ENCODE data around the gene MYL7. TPM values are rescaled to one million over a fixed set of nuclear protein-coding genes. Genes with fewer than 3 reads are reported as not detected.

Gene MYL7
- total RNA-seq, 1 experiment from 2014 or later: not detected

DNA sequence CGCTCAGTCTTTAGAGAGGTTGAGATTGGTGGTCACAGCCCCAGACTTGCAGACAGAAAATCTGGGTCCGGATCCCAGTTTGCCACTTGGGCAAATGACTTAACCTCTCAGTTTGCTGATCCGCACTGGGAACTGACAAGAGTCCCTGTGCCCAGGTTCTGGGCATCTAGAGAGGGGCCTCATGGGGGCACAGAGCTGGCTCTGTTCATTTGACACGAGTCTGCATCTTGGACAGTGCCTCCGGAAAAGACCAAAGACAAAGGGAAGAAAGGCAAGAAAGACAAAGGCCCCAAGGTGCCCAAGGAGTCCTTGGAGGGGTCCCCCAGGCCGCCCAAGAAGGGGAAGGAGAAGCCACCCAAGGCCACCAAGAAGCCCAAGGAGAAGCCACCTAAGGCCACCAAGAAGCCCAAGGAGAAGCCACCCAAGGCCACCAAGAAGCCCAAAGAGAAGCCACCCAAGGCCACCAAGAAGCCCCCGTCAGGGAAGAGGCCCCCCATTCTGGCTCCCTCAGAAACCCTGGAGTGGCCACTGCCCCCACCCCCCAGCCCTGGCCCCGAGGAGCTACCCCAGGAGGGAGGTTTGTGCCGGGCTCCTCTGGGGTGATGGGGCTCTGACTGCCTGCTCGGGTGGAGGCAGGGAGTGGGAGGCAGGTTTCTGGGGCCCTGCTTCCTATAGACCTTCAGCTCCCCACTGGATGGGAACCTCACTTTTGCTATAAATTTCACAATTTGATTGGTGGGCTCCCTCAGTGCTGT lies 34.6 kb downstream of the MYL7 start:
- Histone ChIP-seq H3K4me1 (ENCODE audit: control insufficient read depth, insufficient read depth, low read length) (no peaks in the 10 kb centered on the region), H3K4me3 (ENCODE audit: low read depth in 2 of 2, low read length in 2 of 2) (no peak overlapping the region; a peak in 1 of 4 replicates), H3K27me3 (ENCODE audit: control insufficient read depth, insufficient read depth, low read length) (no peaks in the 10 kb centered on the region), H3K9me3 (ENCODE audit: control insufficient read depth, insufficient read depth, low read depth, low read length) (no peaks in the 10 kb centered on the region), H3K36me3 (ENCODE audit: control insufficient read depth, insufficient read depth, low read length) (no peaks in the 10 kb centered on the region), H3K27ac (ENCODE audit: low read length) (no peak overlapping the region)
- TF ChIP-seq TCF7L2 (IDR thresholded peaks at IDR 0.05; ENCODE audit: low read depth, low read length): no peak
- no peak for TF ChIP-seq CTCF (IDR thresholded peaks at IDR 0.05)
- TF ChIP-seq, protein P1, sequence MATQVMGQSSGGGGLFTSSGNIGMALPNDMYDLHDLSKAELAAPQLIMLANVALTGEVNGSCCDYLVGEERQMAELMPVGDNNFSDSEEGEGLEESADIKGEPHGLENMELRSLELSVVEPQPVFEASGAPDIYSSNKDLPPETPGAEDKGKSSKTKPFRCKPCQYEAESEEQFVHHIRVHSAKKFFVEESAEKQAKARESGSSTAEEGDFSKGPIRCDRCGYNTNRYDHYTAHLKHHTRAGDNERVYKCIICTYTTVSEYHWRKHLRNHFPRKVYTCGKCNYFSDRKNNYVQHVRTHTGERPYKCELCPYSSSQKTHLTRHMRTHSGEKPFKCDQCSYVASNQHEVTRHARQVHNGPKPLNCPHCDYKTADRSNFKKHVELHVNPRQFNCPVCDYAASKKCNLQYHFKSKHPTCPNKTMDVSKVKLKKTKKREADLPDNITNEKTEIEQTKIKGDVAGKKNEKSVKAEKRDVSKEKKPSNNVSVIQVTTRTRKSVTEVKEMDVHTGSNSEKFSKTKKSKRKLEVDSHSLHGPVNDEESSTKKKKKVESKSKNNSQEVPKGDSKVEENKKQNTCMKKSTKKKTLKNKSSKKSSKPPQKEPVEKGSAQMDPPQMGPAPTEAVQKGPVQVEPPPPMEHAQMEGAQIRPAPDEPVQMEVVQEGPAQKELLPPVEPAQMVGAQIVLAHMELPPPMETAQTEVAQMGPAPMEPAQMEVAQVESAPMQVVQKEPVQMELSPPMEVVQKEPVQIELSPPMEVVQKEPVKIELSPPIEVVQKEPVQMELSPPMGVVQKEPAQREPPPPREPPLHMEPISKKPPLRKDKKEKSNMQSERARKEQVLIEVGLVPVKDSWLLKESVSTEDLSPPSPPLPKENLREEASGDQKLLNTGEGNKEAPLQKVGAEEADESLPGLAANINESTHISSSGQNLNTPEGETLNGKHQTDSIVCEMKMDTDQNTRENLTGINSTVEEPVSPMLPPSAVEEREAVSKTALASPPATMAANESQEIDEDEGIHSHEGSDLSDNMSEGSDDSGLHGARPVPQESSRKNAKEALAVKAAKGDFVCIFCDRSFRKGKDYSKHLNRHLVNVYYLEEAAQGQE (IDR thresholded peaks at IDR 0.05; ENCODE audit: insufficient read depth in 1 of 2, low read depth in 2 of 2, low read length in 1 of 2): no peak
- no peak for TF ChIP-seq POLR2AphosphoS5 (IDR thresholded peaks at IDR 0.05; ENCODE audit: low read depth, low read length)
- TF ChIP-seq SIN3A (IDR thresholded peaks at IDR 0.05; ENCODE audit: borderline replicate concordance, insufficient read depth, low read depth, low read length): no peak
- no TSS peak for BruUV-seq (replicated peaks)
- CTCF ChIA-PET: no interaction called here
- DNase-seq (ENCODE audit: low read depth, low spot score) (no peak), ATAC-seq (no peak)
- intact Hi-C loops (cut with micrococcal nuclease; ENCODE audit: unreplicated experiment): no loop called here
- POLR2A ChIA-PET: no interaction called here
- in situ Hi-C loops (cut with HindIII; ENCODE audit: low pct_unique_long_range_greater_than_20kb, low sequenced_read_pairs): no loop called here

- Histone ChIP-seq H3K27me3 (ENCODE audit: control insufficient read depth, insufficient read depth, low read length) (no peaks in the 10 kb centered on the region), H3K4me1 (ENCODE audit: control insufficient read depth, insufficient read depth, low read length) (peaks cover 4% of the 10 kb centered on the region; the same call in 1 of the 2 replicates), H3K9me3 (ENCODE audit: control insufficient read depth, insufficient read depth, low read depth, low read length) (no peaks in the 10 kb centered on the region), H3K4me3 (ENCODE audit: low read depth in 2 of 2, low read length in 2 of 2) (peak overlapping the region in 1 of 2 experiments; percentile 30; a peak in 1 of 4 replicates), H3K36me3 (ENCODE audit: control insufficient read depth, insufficient read depth, low read length) (no peaks in the 10 kb centered on the region), H3K27ac (ENCODE audit: low read length) (no peak overlapping the region)
- ChIA-PET POLR2A (no interaction called here), CTCF (no interaction called here)
- ATAC-seq: no peak
- intact Hi-C loops (cut with micrococcal nuclease; ENCODE audit: unreplicated experiment): no loop called here
- DNase-seq (ENCODE audit: low read depth, low spot score): no peak
- TF ChIP-seq POLR2AphosphoS5 (IDR thresholded peaks at IDR 0.05; ENCODE audit: low read depth, low read length) (no peak), SIN3A (IDR thresholded peaks at IDR 0.05; ENCODE audit: borderline replicate concordance, insufficient read depth, low read depth, low read length) (no peak), CTCF (IDR thresholded peaks at IDR 0.05) (no peak), TCF7L2 (IDR thresholded peaks at IDR 0.05; ENCODE audit: low read depth, low read length) (no peak)
- TF ChIP-seq, protein P1 (IDR thresholded peaks at IDR 0.05; ENCODE audit: insufficient read depth in 1 of 2, low read depth in 2 of 2, low read length in 1 of 2): no peak
- in situ Hi-C loops (cut with HindIII; ENCODE audit: low pct_unique_long_range_greater_than_20kb, low sequenced_read_pairs): no loop called here
- BruUV-seq (replicated peaks): no TSS peak
These were observed 35.3 kb downstream of the MYL7 start for GRCh38 chr7:44105832-44106231.

Measured in Panc1 (cell line).